Body of pancreas (tissue), 4 donors: ENCODE results near the gene BTBD9.

Experiments used
- CTCF ChIP-seq, 7 experiments: fragments of 450-650 bp in 4 of 7; fragments of 200-600 bp in 3 of 7; sonication (generic) in 3 of 7; IDR thresholded peaks; one replicate each; pipeline ENCODE4 v1.5.1; 2016 to 2019; ENCODE audit warnings: antibody characterized with exemption in 7 of 7
- POLR2A ChIP-seq, 3 donors: fragments of 450-650 bp; IDR thresholded peaks; one replicate each; pipeline ENCODE4 v1.6.1; 2016; ENCODE audit warnings: antibody characterized with exemption in 3 of 3, mild to moderate bottlenecking in 2 of 3

GRCh38 chr6:38687549-38687948 is 47.8 kb upstream of the BTBD9 start:
- TF ChIP-seq POLR2A (IDR thresholded peaks at IDR 0.05), result no peak
- TF ChIP-seq CTCF (IDR thresholded peaks at IDR 0.05), result no peak
